IMR-90 (cell line): ENCODE data around the gene EDNRB.

ENCODE experiments used
- BHLHE40 ChIP-seq: fragments of 150-350 bp; IDR thresholded peaks from 2 replicates; pipeline ENCODE4 v1.6.1; 2016; ENCODE audit warnings: mild to moderate bottlenecking, low read depth, low read length
- CEBPB ChIP-seq: IDR thresholded peaks from 2 replicates; pipeline ENCODE4 v1.6.1; 2012; ENCODE audit warnings: low read depth, low read length, improper control_type of control experiment
- CHD1 ChIP-seq: IDR thresholded peaks from 2 replicates; pipeline ENCODE4 v1.6.1; 2012; ENCODE audit warnings: low read depth, low read length, improper control_type of control experiment
- POLR2A ChIP-seq: IDR thresholded peaks from 2 replicates; pipeline ENCODE4 v1.6.1; 2012; ENCODE audit warnings: mild to moderate bottlenecking, low read depth, low read length
- RCOR1 ChIP-seq: IDR thresholded peaks from 2 replicates; pipeline ENCODE4 v1.6.1; 2012; ENCODE audit warnings: mild to moderate bottlenecking, low read length, improper control_type of control experiment; ENCODE audit not compliant: insufficient replicate concordance
- RFX5 ChIP-seq: IDR thresholded peaks from 2 replicates; pipeline ENCODE4 v1.8.0; 2012; ENCODE audit warnings: low read depth, mild to moderate bottlenecking, low read length, moderate library complexity
- TF ChIP-seq, protein P1 (sequence below): conservative IDR thresholded peaks from 2 replicates; pipeline ENCODE4 v1.5.1; 2012; ENCODE audit warnings: mild to moderate bottlenecking, low read depth, low read length, improper control_type of control experiment

DNA sequence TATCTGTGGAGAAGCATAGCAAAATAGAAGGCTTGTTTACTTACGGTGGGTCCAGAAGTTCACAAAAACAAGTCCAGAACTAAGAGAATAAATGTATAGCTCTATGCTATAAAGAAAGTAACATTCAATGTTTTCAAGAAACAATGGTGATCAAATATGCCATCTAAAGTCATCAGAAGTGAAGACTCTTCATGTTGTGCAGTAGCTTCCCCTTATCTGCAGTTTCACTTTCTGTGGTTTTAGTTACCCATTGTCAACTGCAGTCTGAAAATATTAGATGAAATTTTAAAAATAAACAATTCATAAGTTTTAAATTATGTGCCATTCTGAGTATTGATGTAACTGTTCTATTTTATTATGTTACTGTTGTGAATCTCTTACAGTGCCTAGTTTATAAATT is 72.5 kb downstream of the EDNRB start:
- TF ChIP-seq, protein P1, sequence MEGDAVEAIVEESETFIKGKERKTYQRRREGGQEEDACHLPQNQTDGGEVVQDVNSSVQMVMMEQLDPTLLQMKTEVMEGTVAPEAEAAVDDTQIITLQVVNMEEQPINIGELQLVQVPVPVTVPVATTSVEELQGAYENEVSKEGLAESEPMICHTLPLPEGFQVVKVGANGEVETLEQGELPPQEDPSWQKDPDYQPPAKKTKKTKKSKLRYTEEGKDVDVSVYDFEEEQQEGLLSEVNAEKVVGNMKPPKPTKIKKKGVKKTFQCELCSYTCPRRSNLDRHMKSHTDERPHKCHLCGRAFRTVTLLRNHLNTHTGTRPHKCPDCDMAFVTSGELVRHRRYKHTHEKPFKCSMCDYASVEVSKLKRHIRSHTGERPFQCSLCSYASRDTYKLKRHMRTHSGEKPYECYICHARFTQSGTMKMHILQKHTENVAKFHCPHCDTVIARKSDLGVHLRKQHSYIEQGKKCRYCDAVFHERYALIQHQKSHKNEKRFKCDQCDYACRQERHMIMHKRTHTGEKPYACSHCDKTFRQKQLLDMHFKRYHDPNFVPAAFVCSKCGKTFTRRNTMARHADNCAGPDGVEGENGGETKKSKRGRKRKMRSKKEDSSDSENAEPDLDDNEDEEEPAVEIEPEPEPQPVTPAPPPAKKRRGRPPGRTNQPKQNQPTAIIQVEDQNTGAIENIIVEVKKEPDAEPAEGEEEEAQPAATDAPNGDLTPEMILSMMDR, result no peak
- TF ChIP-seq POLR2A, result no peak
- no peak for TF ChIP-seq CEBPB
- no peak for TF ChIP-seq RFX5
- TF ChIP-seq BHLHE40, result no peak
- no peak for TF ChIP-seq RCOR1
- no peak for TF ChIP-seq CHD1
